ENCODE results near the gene WFS1.

DNA sequence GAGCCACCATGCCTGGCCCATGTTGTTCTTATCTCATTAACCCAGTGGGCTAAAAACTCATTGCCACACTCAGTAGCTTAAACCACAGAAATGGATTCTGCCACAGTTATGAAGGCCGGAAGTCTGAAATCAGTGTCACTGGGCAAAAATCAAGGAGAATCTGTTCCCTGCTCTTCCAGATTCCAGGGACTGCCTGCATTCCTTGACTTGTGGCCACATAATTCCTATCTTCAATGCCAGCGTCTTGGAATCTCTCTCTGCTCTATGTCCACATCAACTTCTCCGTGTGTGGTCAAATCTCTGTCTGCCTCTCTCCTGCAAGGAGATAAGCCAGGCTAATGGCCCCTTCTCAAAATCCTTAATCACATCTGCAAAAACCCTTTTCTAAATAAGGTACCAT is 4.1 kb upstream of the WFS1 start:
- no peak for TF ChIP-seq POLR2A (IDR thresholded peaks at IDR 0.05; ENCODE audit: borderline replicate concordance, extremely low read depth, insufficient read depth, insufficient read length)
- TF ChIP-seq, protein P1, sequence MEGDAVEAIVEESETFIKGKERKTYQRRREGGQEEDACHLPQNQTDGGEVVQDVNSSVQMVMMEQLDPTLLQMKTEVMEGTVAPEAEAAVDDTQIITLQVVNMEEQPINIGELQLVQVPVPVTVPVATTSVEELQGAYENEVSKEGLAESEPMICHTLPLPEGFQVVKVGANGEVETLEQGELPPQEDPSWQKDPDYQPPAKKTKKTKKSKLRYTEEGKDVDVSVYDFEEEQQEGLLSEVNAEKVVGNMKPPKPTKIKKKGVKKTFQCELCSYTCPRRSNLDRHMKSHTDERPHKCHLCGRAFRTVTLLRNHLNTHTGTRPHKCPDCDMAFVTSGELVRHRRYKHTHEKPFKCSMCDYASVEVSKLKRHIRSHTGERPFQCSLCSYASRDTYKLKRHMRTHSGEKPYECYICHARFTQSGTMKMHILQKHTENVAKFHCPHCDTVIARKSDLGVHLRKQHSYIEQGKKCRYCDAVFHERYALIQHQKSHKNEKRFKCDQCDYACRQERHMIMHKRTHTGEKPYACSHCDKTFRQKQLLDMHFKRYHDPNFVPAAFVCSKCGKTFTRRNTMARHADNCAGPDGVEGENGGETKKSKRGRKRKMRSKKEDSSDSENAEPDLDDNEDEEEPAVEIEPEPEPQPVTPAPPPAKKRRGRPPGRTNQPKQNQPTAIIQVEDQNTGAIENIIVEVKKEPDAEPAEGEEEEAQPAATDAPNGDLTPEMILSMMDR (IDR thresholded peaks at IDR 0.05 in 2 of 3, conservative IDR thresholded peaks at IDR 0.05 in 1 of 3; ENCODE audit: borderline replicate concordance in 1 of 3, insufficient read depth in 1 of 3, low read depth in 2 of 3, low read length in 2 of 3) = no peak

Measured in HCT116 (cell line).